Omental fat pad (tissue), 4 donors: ENCODE measurements around the gene RPL32. TPM values are rescaled to one million over a fixed set of nuclear protein-coding genes. Genes with fewer than 3 reads are reported as not detected.

Experiments used
- ATAC-seq: fragments of 150-250 bp; one replicate; pipeline ENCODE4 v1.9.1; 2016; ENCODE audit warnings: mild to moderate bottlenecking, moderate library complexity; ENCODE audit not compliant: low FRiP score
- DNase-seq: peaks from one replicate; pipeline ENCODE4 v3.0.0-alpha.2; 2019; ENCODE audit warnings: low spot score
- total RNA-seq, 4 donors: library from RNA; depleted of rRNA; stranded (reverse); fragments of >200 nt; gene quantifications; one replicate each; pipeline ENCODE4 v1.1.0, GENCODE V29; 2016
- TF ChIP-seq, protein P1 (sequence below), 3 donors: fragments of 450-650 bp; IDR thresholded peaks; one replicate each; pipeline ENCODE4 v1.5.1; 2016 to 2017; ENCODE audit warnings: antibody characterized with exemption in 3 of 3, mild to moderate bottlenecking in 3 of 3, moderate library complexity in 2 of 3

The RPL32 gene
- total RNA-seq, 4 donors from 2014 or later = 796 to 1,017 (median 855) TPM

DNA sequence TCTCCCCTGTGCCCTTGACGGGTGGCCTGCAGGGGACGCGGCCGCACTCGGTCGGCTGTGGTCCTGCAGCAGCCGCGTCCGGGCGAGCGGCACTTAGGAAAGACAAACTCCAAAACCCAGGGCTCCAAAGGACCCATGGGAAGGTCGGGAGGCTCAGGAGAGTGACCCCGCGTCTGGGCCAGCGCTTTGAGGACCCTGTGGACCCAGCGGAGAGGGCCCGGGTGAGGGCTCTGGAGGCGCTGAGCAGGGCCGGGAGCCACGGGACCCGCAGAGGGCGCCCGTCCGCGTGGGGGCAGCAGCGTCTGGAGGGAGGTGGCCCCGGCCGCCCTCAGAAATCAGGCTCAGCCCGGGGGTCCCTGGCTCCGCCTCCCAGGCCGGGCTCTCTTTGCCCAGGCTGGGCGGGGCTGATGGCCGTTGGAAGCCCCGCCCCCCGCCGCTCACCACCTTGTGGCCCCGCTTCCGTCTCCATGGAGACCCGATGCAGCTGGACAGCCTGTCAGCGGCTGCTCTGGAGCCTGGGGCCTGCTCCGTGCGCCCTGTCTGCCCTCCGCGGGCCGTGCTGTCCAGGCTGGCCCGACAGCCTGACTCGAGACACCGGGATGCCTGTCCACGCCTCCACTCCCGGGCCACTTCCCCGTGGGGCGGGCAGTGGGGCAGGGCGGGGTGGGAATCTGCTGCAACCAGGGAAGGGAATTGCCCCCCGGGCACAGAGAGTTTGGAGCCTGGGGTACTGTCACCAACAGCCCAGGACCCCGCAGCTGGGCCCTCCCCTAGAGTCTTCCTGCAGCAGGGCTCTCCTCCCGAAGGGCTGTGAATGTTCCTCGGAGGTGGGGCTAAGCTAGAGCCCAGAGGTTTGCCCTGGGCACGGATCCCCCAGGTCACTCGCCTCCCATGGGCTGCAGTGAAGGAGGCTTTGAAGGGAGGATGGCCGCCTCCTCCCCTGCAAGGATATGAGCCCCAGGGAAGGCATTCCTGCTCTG lies 34.8 kb upstream of the RPL32 start:
- TF ChIP-seq, protein P1, sequence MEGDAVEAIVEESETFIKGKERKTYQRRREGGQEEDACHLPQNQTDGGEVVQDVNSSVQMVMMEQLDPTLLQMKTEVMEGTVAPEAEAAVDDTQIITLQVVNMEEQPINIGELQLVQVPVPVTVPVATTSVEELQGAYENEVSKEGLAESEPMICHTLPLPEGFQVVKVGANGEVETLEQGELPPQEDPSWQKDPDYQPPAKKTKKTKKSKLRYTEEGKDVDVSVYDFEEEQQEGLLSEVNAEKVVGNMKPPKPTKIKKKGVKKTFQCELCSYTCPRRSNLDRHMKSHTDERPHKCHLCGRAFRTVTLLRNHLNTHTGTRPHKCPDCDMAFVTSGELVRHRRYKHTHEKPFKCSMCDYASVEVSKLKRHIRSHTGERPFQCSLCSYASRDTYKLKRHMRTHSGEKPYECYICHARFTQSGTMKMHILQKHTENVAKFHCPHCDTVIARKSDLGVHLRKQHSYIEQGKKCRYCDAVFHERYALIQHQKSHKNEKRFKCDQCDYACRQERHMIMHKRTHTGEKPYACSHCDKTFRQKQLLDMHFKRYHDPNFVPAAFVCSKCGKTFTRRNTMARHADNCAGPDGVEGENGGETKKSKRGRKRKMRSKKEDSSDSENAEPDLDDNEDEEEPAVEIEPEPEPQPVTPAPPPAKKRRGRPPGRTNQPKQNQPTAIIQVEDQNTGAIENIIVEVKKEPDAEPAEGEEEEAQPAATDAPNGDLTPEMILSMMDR (IDR thresholded peaks at IDR 0.05) = no peak
- no peak for DNase-seq
- no peak for ATAC-seq

DNA sequence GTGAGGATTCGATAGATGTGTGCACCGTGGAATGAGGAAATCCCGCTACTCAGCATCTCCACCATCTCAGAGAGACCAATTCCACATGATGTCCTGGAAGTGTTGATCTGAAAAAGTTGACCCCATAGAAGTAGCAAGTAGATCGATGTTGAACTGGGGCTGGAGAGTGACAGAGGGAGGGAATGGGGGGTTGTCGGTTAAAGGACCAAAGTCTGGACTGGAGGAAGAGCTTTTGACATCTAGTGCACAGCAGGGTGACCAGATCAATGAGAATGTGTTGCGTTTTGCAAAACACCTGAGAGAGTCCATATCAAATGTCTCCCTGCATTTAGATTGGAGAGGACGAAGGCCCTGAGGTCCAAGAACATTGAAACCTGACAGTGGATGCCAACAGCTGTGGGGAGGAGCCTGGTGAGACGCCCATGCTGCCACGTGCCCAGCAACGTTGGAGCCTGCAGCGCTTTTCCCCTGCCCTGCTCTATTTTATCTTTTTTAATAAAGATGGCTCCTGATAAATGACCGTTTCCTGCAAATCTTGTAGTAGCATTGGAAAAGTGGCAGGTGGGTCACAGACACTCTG lies 30.1 kb upstream of the RPL32 start:
- DNase-seq = no peak
- no peak for ATAC-seq
- TF ChIP-seq, protein P1 (IDR thresholded peaks at IDR 0.05) = no peak

DNA sequence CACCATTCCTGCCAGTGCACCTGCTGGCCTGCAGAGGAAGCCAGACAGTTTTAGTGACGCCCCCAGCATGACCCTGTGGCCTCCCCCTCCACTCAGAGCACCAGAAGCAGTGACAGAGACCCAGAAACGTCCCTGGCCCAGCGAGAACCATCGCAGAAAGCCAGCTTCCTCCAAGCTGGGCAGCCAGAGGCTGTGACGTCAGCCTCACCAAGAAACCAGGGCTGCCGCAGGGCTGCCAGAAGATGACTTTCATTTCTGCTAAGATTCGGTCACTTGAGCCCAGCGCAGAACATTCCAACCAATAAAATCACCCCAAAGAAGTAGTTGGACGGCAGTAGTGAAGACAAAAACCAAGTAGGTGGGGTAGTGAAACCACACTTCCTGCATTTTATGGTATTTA lies 29.6 kb upstream of the RPL32 start:
- DNase-seq (no peak), ATAC-seq (no peak)
- TF ChIP-seq, protein P1 (IDR thresholded peaks at IDR 0.05) = no peak

DNA sequence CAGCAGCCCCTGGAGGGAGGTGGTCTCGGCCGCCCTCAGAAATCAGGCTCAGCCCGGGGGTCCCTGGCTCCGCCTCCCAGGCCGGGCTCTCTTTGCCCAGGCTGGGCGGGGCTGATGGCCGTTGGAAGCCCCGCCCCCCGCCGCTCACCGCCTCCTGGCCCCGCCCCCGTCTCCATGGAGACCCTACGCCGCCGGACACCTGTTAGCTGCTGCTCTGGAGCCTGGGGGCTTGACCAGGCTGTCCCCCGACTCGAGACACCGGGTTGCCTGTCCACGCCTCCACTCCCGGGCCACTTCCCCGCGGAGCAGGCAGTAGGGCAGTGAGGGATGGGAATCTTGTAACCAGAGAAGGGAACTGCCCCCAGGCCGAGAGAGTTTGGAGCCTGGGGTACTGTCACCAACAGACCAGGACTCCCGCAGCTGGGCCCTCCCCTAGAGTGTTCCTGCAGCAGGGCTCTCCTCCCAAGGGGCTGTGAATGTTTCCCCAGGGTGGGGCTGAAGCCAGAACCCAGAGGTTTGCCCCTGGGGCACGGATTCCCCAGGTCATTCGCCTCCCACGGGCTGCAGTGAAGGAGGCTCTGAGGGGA lies 27.8 kb upstream of the RPL32 start:
- peak; percentile 20 for ATAC-seq
- TF ChIP-seq, protein P1 (IDR thresholded peaks at IDR 0.05) = no peak
- peak; percentile 28 for DNase-seq

DNA sequence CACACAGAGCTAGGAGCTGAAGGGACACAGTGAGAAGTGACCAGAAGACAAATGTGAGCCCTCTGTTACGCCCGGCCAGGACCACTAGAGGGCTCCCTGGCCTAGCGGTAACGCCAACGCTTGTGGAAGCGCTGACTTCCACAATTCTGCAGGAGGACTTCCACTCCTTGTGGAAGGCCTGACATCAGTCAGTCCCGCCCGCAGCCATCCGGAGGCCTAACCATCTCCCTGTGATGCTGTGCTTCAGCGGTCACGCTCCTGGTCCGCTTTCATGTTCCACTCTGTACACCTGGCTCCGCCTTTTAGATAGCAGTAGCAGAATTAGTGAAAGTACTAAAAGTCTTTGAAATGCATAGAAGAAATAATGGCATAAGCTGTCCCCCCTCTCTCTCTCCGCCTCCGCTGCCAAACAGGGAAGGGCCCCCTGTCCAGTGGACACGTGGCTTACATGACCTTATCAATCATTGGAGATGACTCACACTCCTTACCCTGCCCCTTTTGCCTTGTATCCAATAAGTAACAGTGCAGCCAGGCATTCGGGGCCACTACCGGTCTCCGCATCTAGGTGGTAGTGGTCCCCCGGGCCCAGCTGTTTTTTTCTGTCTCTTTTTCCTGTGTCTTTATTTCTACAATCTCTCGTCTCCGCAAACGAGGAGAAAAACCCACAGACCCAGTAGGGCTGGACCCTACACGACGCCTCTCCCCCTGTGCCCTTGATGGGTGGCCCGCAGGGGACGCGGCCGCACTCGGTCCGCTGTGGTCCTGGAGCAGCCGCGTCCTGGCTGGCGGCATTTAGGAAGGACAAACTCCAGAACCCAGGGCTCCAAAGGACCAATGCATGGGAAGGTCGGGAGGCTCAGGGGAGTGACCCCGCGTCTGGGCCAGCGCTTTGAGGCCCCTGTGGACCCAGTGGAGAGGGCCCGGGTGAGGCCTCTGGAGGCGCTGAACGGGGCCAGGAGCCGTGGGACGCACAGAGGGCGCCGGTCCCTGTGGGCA lies 27.0 kb upstream of the RPL32 start:
- peak; percentile 54 for DNase-seq
- peak; percentile 90 for ATAC-seq
- TF ChIP-seq, protein P1 (IDR thresholded peaks at IDR 0.05) = peak in 1 of 3 donors; percentile 43

DNA sequence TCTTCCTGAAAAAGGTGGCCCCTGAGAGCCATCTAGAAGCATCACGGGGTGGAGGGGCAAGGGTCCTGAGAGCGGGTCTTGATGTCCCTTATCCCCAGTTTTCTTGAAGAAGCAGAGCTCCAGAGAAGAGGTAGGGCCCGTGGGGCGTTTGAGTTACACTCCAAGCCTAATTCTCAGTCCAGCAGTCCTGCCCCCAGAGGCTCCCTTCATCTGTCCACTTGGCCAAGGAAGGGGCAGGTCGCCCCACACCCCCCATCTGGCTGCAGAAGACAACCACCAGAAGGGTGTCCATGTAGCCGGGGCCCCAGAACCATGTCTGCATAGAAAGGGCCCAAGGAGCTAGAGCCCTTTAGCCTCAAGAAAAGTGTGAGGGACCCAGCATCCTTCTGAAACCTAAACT lies 25.5 kb upstream of the RPL32 start:
- no peak for ATAC-seq
- DNase-seq = no peak
- TF ChIP-seq, protein P1 (IDR thresholded peaks at IDR 0.05) = no peak
